H1 (cell line): ENCODE measurements around the gene SRRM5. TPM values are rescaled to one million over a fixed set of nuclear protein-coding genes. Genes with fewer than 3 reads are reported as not detected.

Source experiments
- CTCF ChIA-PET: fragments of 300-600 bp; sonication (Branson Sonifier 250); formaldehyde crosslinking; loops from one replicate; lab custom pipeline; 2021; ENCODE audit not compliant: partially characterized antibody; lab: Charles Lee
- POLR2A ChIA-PET: fragments of 300-600 bp; sonication (Branson Sonifier 250); formaldehyde crosslinking; loops from one replicate; lab custom pipeline; 2021; ENCODE audit warnings: inconsistent platforms; ENCODE audit not compliant: partially characterized antibody; lab: Charles Lee
- DNase-seq, 2 experiments: peaks; one replicate each; pipeline versions ENCODE4 v3.0.0 to v3.0.0-alpha.2; 2010 to 2022; ENCODE audit warnings: low spot score in 2 of 2, low read depth in 1 of 2, mixed read lengths in 1 of 2
- FAIRE-seq: peaks from 2 replicates; lab custom pipeline; 2011; peaks lifted over from hg19 to GRCh38; lab: Jason Lieb, UNC
- H2AFZ ChIP-seq: 2 replicates; pipeline ENCODE4 v1.8.1; 2012; ENCODE audit warnings: low read length, inconsistent platforms
- H2AK5ac ChIP-seq: 2 replicates; pipeline ENCODE4 v1.6.1; 2013; ENCODE audit warnings: low read depth, low read length
- H2BK120ac ChIP-seq: replicated peaks from 2 replicates; pipeline ENCODE3; 2013; ENCODE audit warnings: low read depth, low read length, inconsistent platforms
- H2BK12ac ChIP-seq: 2 replicates; pipeline ENCODE4 v1.6.1; 2013; ENCODE audit warnings: low read depth, low read length
- H2BK15ac ChIP-seq: 2 replicates; pipeline ENCODE4 v1.6.1; 2013; ENCODE audit warnings: low read length
- H2BK20ac ChIP-seq: 2 replicates; pipeline ENCODE4 v1.6.1; 2013; ENCODE audit warnings: low read length
- H2BK5ac ChIP-seq: 2 replicates; pipeline ENCODE4 v1.6.1; 2013; ENCODE audit warnings: low read depth, low read length
- H3K14ac ChIP-seq: 2 replicates; pipeline ENCODE4 v1.6.1; 2013; ENCODE audit warnings: inconsistent platforms; ENCODE audit not compliant: insufficient read length
- H3K18ac ChIP-seq: 2 replicates; pipeline ENCODE4 v1.6.1; 2013; ENCODE audit warnings: low read length; ENCODE audit errors: extremely low read depth
- H3K23ac ChIP-seq: 2 replicates; pipeline ENCODE4 v1.6.1; 2013; ENCODE audit warnings: inconsistent platforms; ENCODE audit not compliant: insufficient read length
- H3K23me2 ChIP-seq: 2 replicates; pipeline ENCODE4 v1.6.1; 2013; ENCODE audit warnings: low read depth, low read length
- H3K27ac ChIP-seq: 2 replicates; pipeline ENCODE4 v1.6.1; 2011; ENCODE audit warnings: low read depth, low read length, inconsistent platforms
- H3K27me3 ChIP-seq, 4 experiments: replicated peaks in 1 of 4; 1 replicate in 1 of 4; 2 replicates in 3 of 4; pipeline versions ENCODE4 v1.6.1 to v1.8.1; 2011 to 2013; ENCODE audit warnings: low read length in 3 of 4, mild to moderate bottlenecking in 3 of 4, inconsistent platforms in 2 of 4, mixed read lengths in 2 of 4, moderate library complexity in 1 of 4; ENCODE audit not compliant: control insufficient read depth in 3 of 4, insufficient read depth in 3 of 4; ENCODE audit errors: extremely low read depth in 1 of 4
- H3K36me3 ChIP-seq, 4 experiments: 2 replicates each; pipeline versions ENCODE4 v1.6.1 to v1.8.1; 2011 to 2013; ENCODE audit warnings: mild to moderate bottlenecking in 4 of 4, low read length in 3 of 4, moderate library complexity in 2 of 4, control low read depth in 1 of 4, inconsistent platforms in 1 of 4; ENCODE audit not compliant: insufficient read depth in 4 of 4, control insufficient read depth in 2 of 4
- H3K4ac ChIP-seq: replicated peaks from 2 replicates; pipeline ENCODE3; 2013; ENCODE audit warnings: low read length, low read depth, mixed read lengths, inconsistent platforms; ENCODE audit not compliant: insufficient read length
- H3K4me1 ChIP-seq, 4 experiments: replicated peaks in 1 of 4; 1 replicate in 1 of 4; 2 replicates in 3 of 4; pipeline versions ENCODE4 v1.6.1 to v1.8.1; 2011 to 2013; ENCODE audit warnings: low read length in 3 of 4, inconsistent platforms in 2 of 4, mixed read lengths in 1 of 4; ENCODE audit not compliant: insufficient read depth in 4 of 4, control insufficient read depth in 3 of 4
- H3K4me2 ChIP-seq, 2 experiments: 2 replicates each; pipeline versions ENCODE4 v1.6.1 to v1.8.1; 2011 to 2013; ENCODE audit warnings: low read depth in 2 of 2, low read length in 2 of 2, control low read depth in 1 of 2, inconsistent platforms in 1 of 2, mild to moderate bottlenecking in 1 of 2; ENCODE audit not compliant: insufficient read depth in 1 of 2
- H3K4me3 ChIP-seq, 4 experiments: fragments of 200-600, 300-600 bp in 1 of 4; sonication (generic), shearing (Covaris generic), sonication (Bioruptor Twin) in 1 of 4; 2 replicates each; pipeline versions ENCODE4 v1.5.1 to v1.8.1; 2011 to 2016; ENCODE audit warnings: low read length in 4 of 4, low read depth in 3 of 4, control low read depth in 2 of 4, inconsistent platforms in 2 of 4, mild to moderate bottlenecking in 2 of 4, mixed read lengths in 1 of 4, moderate library complexity in 1 of 4; ENCODE audit not compliant: insufficient read depth in 2 of 4; ENCODE audit errors: extremely low read depth in 1 of 4
- H3K56ac ChIP-seq: replicated peaks from 2 replicates; pipeline ENCODE3; 2013; ENCODE audit warnings: low read depth, mild to moderate bottlenecking, mixed read lengths, low read length, inconsistent platforms; ENCODE audit not compliant: insufficient read length
- H3K79me1 ChIP-seq: 2 replicates; pipeline ENCODE4 v1.6.1; 2013; ENCODE audit warnings: low read depth, low read length, control low read depth
- H3K79me2 ChIP-seq, 2 experiments: 2 replicates each; pipeline versions ENCODE4 v1.6.1 to v1.8.1; 2012 to 2013; ENCODE audit warnings: low read length in 2 of 2, mild to moderate bottlenecking in 2 of 2, inconsistent platforms in 1 of 2; ENCODE audit not compliant: insufficient read depth in 2 of 2, control insufficient read depth in 1 of 2
- H3K9ac ChIP-seq, 4 experiments: replicated peaks in 1 of 4; 1 replicate in 1 of 4; 2 replicates in 3 of 4; pipeline versions ENCODE4 v1.6.1 to v1.8.1; 2011 to 2013; ENCODE audit warnings: low read depth in 3 of 4, low read length in 3 of 4, control low read depth in 2 of 4, mild to moderate bottlenecking in 2 of 4, moderate library complexity in 2 of 4, inconsistent platforms in 1 of 4; ENCODE audit errors: extremely low read depth in 1 of 4
- H3K9me3 ChIP-seq, 2 experiments: 2 replicates each; pipeline versions ENCODE4 v1.6.1 to v1.8.1; 2012 to 2013; ENCODE audit warnings: mild to moderate bottlenecking in 2 of 2, moderate library complexity in 2 of 2, control low read depth in 1 of 2, inconsistent platforms in 1 of 2, low read depth in 1 of 2, low read length in 1 of 2, mixed read lengths in 1 of 2; ENCODE audit not compliant: insufficient read depth in 2 of 2
- H4K20me1 ChIP-seq, 2 experiments: replicated peaks in 1 of 2; 2 replicates each; pipeline versions ENCODE3 to v1.8.1; 2011 to 2013; ENCODE audit warnings: inconsistent platforms in 2 of 2, low read length in 2 of 2, mild to moderate bottlenecking in 1 of 2; ENCODE audit not compliant: insufficient read depth in 2 of 2, control insufficient read depth in 1 of 2
- H4K5ac ChIP-seq: 2 replicates; pipeline ENCODE4 v1.6.1; 2013; ENCODE audit warnings: low read length, low read depth, mixed read lengths, inconsistent platforms; ENCODE audit not compliant: insufficient read length
- H4K8ac ChIP-seq: 2 replicates; pipeline ENCODE4 v1.8.0; 2013; ENCODE audit warnings: mild to moderate bottlenecking, moderate library complexity, low read length, inconsistent platforms; ENCODE audit not compliant: insufficient read depth; ENCODE audit errors: extremely low read depth
- H4K91ac ChIP-seq: replicated peaks from 2 replicates; pipeline ENCODE3; 2013; ENCODE audit warnings: low read length, mixed read lengths, inconsistent platforms; ENCODE audit not compliant: insufficient read length
- BRCA1 ChIP-seq: IDR thresholded peaks from 2 replicates; pipeline ENCODE4 v1.6.1; 2012; ENCODE audit warnings: low read depth, low read length, improper control_type of control experiment
- GABPA ChIP-seq: IDR thresholded peaks from 2 replicates; pipeline ENCODE4 v1.6.1; 2011; ENCODE audit warnings: mild to moderate bottlenecking, low read length, moderate library complexity, borderline replicate concordance; ENCODE audit not compliant: insufficient read depth
- KDM1A ChIP-seq: fragments of 200-600, 300-600 bp; sonication (generic); IDR thresholded peaks from 2 replicates; pipeline ENCODE4 v1.7.1; 2016; ENCODE audit warnings: mild to moderate bottlenecking, low read length, borderline replicate concordance
- MAX ChIP-seq: IDR thresholded peaks from 2 replicates; pipeline ENCODE4 v1.6.1; 2012; ENCODE audit warnings: inconsistent platforms
- NRF1 ChIP-seq: IDR thresholded peaks from 2 replicates; pipeline ENCODE4 v1.6.1; 2011; ENCODE audit warnings: mild to moderate bottlenecking, low read depth, low read length, improper control_type of control experiment
- POU5F1 ChIP-seq: IDR thresholded peaks from 2 replicates; pipeline ENCODE4 v1.6.1; 2011; ENCODE audit warnings: low read depth, mild to moderate bottlenecking, low read length, moderate library complexity
- USF2 ChIP-seq: IDR thresholded peaks from 2 replicates; pipeline ENCODE4 v1.6.1; 2011; ENCODE audit warnings: low read length, improper control_type of control experiment
- YY1 ChIP-seq: IDR thresholded peaks from 2 replicates; pipeline ENCODE4 v1.6.1; 2011; ENCODE audit warnings: low read depth, mild to moderate bottlenecking, low read length
- WGBS, 2 experiments: shearing (Covaris generic) in 1 of 2; methylation state at CpG; one replicate each; pipeline versions ENCODE4 v1.1.6 to v1.1.7; 2013 to 2015; ENCODE audit warnings: low lambda C conversion rate in 2 of 2, mixed read lengths in 2 of 2, inconsistent platforms in 1 of 2, low coverage in 1 of 2, missing lambda C conversion rate in 1 of 2; ENCODE audit not compliant: insufficient replicate concordance in 2 of 2, insufficient coverage in 1 of 2, insufficient read length in 1 of 2; ENCODE audit errors: extremely low coverage in 1 of 2, missing lambda C conversion rate in 1 of 2; 5-methylcytosine and 5-hydroxymethylcytosine counted together
- polyA plus RNA-seq, 7 experiments: library from polyadenylated mRNA; depleted of rRNA in 3 of 7; stranded (reverse) in 5 of 7; unstranded in 2 of 7; fragments of >200 nt in 5 of 7; fragments of 200-250 nt in 2 of 7; gene quantifications; 1 replicate in 5 of 7; 2 replicates in 1 of 7; 4 replicates in 1 of 7; pipeline versions ENCODE4 v1.2.1 to v1.2.3, GENCODE V29; 2011 to 2013; ENCODE audit warnings: missing spikeins in 2 of 7, mixed read lengths in 2 of 7
- total RNA-seq: library from RNA; stranded (reverse); fragmentation: NEBNext Ultra II Directional; extraction: Animal tissue kit (Norgen Biotek cat#: 25700); gene quantifications from 2 replicates; pipeline ENCODE4 v1.2.1, GENCODE V29; 2021

SRRM5 gene
- total and polyA plus RNA-seq, 2 of the 8 experiments (the other 6 are each of a cell fraction or from before 2014, with no cell fraction given) = 0.06 to 0.11 TPM

- Histone ChIP-seq H2AK5ac (no peak overlapping the region), H3K36me3 (peaks cover 2 to 12% (median 6%) of the 10 kb centered on the region in 4 experiments; a peak in 4 of 8 replicates), H3K14ac (no peak overlapping the region), H2BK20ac (no peak overlapping the region), H3K9me3 (no peaks in the 10 kb centered on the region), H2BK120ac (no peak overlapping the region), H3K18ac (no peak overlapping the region), H3K27ac (no peak overlapping the region), H3K27me3 (no peaks in the 10 kb centered on the region), H4K8ac (no peak overlapping the region; the same call in 1 of the 2 replicates), H4K5ac (no peak overlapping the region), H3K4ac (no peak overlapping the region), H3K4me2 (no peak overlapping the region; a peak in 1 of 4 replicates), H3K56ac (no peak overlapping the region), H2BK5ac (no peak overlapping the region), H4K20me1 (peaks cover 0 to 3% of the 10 kb centered on the region in 2 experiments), H3K79me1 (peaks cover 7% of the 10 kb centered on the region; the same call in 1 of the 2 replicates), H3K9ac (no peak overlapping the region), H3K79me2 (peaks cover 5 to 20% of the 10 kb centered on the region in 2 experiments), H2AFZ (no peak overlapping the region), H3K4me3 (no peak overlapping the region), H3K23me2 (peaks cover 16% of the 10 kb centered on the region; the same call in 1 of the 2 replicates), H2BK12ac (no peak overlapping the region), H4K91ac (no peak overlapping the region), H3K4me1 (peaks cover 2 to 6% (median 3%) of the 10 kb centered on the region in 4 experiments; a peak in 6 of 7 replicates), H3K23ac (no peak overlapping the region), H2BK15ac (no peak overlapping the region)
- FAIRE-seq = no peak
- DNase-seq = no peak
- ChIA-PET CTCF (interaction anchor here (0.5 to 6.5 kb wide), 12 partner anchors 9 to 942 kb away, joined by 3 to 92 read pairs (median 5); partner anchors contain the start of gene ZNF575), POLR2A (interaction anchor here (0.6 to 3.1 kb wide), 5 partner anchors 8 to 69 kb away, joined by 3 to 17 read pairs (median 3); no protein-coding TSS in a partner anchor)
- TF ChIP-seq NRF1 (no peak), BRCA1 (no peak), KDM1A (no peak), GABPA (no peak), YY1 (no peak), POU5F1 (no peak), MAX (no peak), USF2 (no peak)
- 87% methylated on average over 17 of the region's 19 CpGs; no CpG with 5 or more reads in 1 of the 2 experiments for WGBS, 2 experiments
Observed at GRCh38 chr19:43598445-43599240, 13.2 kb upstream of the SRRM5 start.
